Measurements from ENCODE around the gene TGFB2.

DNA sequence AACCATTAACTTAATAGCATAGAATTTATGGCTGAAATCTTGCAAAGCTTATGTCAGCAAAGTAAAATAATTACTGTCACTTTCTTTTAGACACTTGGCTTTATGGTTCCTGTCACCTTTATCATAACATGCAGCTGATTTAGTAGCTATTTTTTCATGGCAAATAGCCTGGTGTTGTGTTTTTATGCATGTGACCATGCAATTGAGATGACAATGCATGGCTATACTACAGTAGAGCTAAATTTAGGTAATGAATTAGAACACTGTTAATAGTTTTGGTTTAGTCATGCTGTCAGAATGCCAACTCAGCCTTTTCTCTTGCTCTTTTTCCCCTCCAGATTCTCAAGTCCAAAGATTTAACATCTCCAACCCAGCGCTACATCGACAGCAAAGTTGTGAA lies 88.6 kb downstream of the TGFB2 start:
- TF ChIP-seq, protein P1, sequence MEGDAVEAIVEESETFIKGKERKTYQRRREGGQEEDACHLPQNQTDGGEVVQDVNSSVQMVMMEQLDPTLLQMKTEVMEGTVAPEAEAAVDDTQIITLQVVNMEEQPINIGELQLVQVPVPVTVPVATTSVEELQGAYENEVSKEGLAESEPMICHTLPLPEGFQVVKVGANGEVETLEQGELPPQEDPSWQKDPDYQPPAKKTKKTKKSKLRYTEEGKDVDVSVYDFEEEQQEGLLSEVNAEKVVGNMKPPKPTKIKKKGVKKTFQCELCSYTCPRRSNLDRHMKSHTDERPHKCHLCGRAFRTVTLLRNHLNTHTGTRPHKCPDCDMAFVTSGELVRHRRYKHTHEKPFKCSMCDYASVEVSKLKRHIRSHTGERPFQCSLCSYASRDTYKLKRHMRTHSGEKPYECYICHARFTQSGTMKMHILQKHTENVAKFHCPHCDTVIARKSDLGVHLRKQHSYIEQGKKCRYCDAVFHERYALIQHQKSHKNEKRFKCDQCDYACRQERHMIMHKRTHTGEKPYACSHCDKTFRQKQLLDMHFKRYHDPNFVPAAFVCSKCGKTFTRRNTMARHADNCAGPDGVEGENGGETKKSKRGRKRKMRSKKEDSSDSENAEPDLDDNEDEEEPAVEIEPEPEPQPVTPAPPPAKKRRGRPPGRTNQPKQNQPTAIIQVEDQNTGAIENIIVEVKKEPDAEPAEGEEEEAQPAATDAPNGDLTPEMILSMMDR (IDR thresholded peaks at IDR 0.05; ENCODE audit: insufficient read depth, low read length) = no peak
- TF ChIP-seq POLR2AphosphoS5 (IDR thresholded peaks at IDR 0.05; ENCODE audit: low read depth) (no peak), GABPA (IDR thresholded peaks at IDR 0.05; ENCODE audit: low read depth) (no peak)
- TF ChIP-seq, protein P2, sequence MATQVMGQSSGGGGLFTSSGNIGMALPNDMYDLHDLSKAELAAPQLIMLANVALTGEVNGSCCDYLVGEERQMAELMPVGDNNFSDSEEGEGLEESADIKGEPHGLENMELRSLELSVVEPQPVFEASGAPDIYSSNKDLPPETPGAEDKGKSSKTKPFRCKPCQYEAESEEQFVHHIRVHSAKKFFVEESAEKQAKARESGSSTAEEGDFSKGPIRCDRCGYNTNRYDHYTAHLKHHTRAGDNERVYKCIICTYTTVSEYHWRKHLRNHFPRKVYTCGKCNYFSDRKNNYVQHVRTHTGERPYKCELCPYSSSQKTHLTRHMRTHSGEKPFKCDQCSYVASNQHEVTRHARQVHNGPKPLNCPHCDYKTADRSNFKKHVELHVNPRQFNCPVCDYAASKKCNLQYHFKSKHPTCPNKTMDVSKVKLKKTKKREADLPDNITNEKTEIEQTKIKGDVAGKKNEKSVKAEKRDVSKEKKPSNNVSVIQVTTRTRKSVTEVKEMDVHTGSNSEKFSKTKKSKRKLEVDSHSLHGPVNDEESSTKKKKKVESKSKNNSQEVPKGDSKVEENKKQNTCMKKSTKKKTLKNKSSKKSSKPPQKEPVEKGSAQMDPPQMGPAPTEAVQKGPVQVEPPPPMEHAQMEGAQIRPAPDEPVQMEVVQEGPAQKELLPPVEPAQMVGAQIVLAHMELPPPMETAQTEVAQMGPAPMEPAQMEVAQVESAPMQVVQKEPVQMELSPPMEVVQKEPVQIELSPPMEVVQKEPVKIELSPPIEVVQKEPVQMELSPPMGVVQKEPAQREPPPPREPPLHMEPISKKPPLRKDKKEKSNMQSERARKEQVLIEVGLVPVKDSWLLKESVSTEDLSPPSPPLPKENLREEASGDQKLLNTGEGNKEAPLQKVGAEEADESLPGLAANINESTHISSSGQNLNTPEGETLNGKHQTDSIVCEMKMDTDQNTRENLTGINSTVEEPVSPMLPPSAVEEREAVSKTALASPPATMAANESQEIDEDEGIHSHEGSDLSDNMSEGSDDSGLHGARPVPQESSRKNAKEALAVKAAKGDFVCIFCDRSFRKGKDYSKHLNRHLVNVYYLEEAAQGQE (IDR thresholded peaks at IDR 0.05; ENCODE audit: insufficient replicate concordance, low read depth) = no peak
